Stimulated activated CD4-positive, alpha-beta T cell treated with anti-CD3 and anti-CD28 coated beads, Interleukin-4, amount 100 ng/mL, for 1 hour (primary cell): ENCODE measurements around the gene MAST4.

ENCODE experiments used
- DNase-seq: peaks from one replicate; pipeline ENCODE4 v3.0.0-alpha.2; 2020

MAST4 gene

DNA sequence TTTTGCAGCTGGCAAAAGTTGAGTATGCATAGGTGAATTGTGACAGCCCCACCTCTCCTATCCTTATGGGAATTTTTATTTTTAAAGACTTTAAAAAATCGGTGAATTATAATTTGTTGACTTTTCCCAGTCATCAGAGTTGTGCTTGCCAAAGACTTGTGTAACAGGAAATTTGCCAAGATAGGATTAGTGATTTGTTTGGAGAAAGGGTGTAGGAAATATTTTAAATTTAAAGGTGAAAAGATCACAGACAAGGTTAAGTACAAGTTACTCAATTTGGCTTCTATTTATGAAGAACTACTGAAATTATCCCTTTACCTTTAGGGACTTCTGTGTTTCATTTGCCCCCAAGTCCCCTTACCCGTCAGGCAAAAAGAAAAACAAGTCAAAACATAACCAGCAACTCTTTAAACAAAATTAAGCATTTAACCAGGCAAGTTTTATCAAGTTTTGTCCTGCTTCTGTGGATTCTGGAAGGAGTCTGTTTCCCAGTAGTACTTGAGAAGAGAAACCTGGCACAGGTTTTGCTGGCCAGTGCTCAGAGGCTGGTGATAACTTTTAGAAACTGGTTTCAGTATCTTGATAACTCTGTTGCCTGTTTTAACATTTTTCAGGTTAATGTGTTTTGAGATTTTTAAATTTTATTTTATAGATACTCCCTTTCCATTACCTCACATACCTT, 285.4 kb downstream of the MAST4 start:
- no peak for DNase-seq

- DNase-seq, result no peak
Measured at GRCh38 chr5:66882606-66883227, 286.5 kb downstream of the MAST4 start.

DNA sequence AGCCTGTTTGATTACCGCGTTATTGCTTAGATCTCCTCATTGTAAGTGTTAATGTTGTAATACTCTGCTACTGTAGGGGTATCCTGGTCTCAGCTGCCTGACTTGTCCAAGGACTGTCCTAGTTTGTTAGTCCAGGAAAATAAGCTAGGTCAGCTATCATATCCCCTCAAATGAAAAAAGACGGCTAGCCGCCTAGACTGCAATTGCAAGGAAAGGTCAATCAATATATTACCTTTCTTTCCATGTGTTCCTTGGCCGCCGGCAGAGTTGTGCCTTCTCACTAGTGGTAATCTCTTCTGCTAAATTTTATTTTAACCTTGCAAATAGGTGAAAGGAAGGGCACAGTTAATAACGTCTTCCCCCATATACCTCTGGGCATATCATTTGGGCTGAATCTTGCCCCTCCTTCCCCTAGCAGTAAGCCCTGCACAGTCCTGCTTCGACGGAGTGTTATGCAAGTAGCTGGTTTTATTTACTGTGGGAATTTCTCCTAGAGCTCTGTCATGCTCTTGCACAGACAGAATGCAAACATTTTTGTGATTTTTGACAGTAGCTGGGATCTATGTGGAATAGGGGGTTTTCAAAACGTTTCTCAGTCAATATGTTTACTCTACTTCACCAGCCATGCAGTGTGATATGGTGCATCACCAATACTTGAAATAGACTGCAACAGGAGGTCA, 288.5 kb downstream of the MAST4 start:
- no peak for DNase-seq

- no peak for DNase-seq
Measured at GRCh38 chr5:66886941-66887340, 290.7 kb downstream of the MAST4 start.

DNA sequence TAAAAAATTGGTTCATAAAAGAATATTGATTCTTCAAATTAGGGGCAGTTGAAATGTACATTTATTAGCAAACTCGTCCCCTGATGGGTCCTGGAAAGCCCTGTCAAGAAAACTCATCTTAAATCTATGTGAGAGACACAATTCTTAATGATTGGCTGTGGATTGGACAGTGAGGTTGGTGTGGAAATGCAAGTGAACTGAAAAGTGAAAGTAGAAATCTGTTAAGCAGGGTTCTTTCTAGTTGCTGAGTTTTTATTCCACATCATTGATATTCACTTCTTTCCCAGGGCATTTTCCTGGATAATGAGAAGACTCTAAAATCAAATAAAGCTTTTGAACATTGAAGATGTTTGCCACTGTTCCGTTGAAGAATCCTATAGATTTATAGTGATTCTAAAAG, 292.4 kb downstream of the MAST4 start:
- DNase-seq, result no peak

DNA sequence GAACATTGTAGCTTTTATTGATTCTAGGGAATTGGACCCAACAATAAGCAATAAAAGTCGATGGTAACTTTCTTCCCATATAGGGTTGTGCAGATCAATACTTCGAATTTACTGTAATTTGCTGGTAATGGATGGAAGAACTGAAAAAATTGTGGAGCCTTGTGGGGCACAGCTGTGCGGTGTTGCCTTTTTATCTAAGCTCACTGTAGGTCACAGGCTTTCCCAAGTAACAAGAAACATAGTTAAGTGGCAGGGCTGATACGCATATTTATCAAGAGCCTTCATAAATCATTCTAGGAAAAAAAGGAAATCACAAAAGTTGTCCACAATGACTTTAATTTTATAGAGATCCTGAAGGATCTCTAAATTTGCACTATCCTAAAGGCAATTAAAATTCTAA, 292.9 kb downstream of the MAST4 start:
- no peak for DNase-seq

DNA sequence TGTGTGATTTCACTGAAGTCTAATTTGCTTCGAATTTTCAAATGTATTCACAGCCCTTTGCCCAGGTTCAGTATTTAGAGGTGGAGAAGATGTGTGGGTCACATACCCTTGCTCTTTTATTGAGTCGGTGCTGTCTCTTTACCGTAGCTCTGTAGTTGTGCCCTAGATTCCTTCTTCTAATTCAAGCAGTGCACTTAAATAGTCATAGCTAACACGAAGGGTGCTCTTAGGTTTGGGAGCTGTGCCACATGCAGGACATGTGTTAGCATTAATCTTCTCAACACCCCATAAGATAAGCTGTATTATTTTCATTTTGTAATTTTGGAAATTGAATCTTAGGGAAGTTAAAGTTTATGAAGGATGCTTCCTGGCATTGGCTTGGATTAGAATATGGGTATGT, 293.3 kb downstream of the MAST4 start:
- DNase-seq, result no peak

- DNase-seq, result no peak
Measured at GRCh38 chr5:66891184-66891925, 295.2 kb downstream of the MAST4 start.

DNA sequence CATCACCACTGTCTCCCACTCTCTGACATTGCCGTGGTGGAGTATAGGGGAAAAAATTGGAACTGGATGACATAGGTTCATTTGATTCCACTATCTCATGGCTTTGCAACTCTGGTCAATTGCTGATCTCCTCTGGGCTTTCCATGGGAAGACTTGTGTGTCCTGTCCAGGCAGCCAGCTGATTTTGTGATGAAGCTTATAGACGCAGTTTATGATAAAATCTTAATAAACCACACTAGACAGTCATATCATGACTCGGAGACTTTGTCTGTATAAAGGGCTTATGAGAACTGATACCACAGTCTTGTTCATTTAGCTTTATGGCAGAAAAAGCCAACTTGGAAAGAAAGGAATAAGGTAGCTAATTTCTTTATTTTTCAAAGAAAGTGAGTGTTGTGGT, 296.5 kb downstream of the MAST4 start:
- DNase-seq, result no peak

DNA sequence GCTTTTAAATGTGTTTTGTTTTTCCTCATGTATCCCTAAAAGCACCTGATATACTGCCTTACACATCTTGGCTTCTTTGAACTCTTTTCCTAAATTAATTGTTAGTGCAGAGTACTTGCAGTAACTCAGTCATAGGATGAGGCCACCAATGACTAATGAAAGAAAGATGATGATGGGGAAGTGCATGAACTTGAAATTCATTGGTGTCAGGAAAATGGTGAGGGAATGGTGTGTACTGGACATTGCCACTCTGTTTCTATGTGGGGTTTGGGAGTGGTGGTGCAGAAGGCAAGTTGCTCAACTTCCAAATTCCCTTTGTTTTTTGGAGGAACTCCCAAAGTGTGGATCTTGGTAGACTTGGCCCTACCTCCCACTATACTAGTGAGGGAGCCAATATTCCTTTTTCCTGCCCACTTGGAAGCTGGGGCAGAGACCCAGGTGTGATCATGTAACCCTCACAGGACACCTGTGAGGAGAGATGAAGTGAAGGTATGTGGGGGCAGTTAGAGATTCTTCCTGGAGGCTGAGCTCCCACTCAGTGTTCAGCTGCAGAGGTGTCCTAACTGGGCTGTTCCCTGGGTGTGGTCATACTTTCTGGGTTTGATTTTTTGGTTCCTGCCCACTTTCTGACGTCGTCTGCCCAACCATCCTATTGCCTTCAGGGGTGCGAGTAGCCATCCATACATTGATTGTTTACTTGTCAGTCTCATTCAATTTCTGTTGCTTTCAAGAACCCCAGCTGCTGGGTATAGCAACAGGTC, 298.5 kb downstream of the MAST4 start:
- no peak for DNase-seq

DNA sequence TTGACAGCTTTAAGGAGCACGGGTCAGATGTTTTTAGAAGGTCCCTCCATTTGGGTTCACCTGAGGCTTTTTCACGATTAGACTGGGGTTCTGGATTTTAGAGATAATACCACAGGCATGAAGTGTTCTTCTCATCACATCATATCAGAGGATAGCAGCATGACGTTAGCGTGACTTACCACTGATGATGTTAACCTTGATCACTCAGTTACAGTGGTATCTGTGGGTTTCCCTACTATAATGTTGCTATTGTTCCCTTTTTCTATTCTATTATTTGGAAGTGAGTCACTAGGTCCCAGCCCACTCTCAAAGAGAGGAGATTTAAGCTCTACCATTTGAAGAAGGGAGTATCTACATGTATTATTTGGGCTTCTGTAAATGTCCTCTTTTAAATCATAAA, 300.0 kb downstream of the MAST4 start:
- DNase-seq, result no peak

- no peak for DNase-seq
Measured at GRCh38 chr5:66897356-66897755, 301.2 kb downstream of the MAST4 start.

- no peak for DNase-seq
Measured at GRCh38 chr5:66898241-66898995, 302.2 kb downstream of the MAST4 start.

GRCh38 chr5:66903218-66903617, 307.0 kb downstream of the MAST4 start:
- DNase-seq, result no peak

GRCh38 chr5:66903709-66904108, 307.5 kb downstream of the MAST4 start:
- no peak for DNase-seq

GRCh38 chr5:66904189-66904588, 308.0 kb downstream of the MAST4 start:
- DNase-seq, result no peak

GRCh38 chr5:66906021-66906420, 309.8 kb downstream of the MAST4 start:
- DNase-seq, result no peak

GRCh38 chr5:66908230-66908629, 312.0 kb downstream of the MAST4 start:
- no peak for DNase-seq

DNA sequence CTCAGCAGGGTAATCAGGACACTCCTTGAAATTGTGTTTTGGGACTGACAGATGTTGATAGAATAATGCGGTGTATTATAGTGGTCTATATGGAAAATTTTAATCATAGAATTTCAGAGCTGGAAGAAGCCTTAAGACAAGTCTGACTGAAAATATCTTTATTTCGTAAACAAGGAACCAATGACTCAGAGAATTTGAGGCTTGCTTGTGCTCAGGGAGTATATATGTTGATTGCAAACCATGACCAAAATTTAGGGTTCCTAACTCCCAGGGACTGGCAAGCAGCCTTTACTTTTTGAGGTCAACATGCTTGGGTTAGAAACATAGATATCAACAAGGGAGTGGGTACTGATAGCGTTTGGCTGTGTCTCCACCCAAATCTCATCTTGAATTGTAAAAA, 313.2 kb downstream of the MAST4 start:
- DNase-seq, result no peak

GRCh38 chr5:66912787-66913186, 316.6 kb downstream of the MAST4 start:
- no peak for DNase-seq

DNA sequence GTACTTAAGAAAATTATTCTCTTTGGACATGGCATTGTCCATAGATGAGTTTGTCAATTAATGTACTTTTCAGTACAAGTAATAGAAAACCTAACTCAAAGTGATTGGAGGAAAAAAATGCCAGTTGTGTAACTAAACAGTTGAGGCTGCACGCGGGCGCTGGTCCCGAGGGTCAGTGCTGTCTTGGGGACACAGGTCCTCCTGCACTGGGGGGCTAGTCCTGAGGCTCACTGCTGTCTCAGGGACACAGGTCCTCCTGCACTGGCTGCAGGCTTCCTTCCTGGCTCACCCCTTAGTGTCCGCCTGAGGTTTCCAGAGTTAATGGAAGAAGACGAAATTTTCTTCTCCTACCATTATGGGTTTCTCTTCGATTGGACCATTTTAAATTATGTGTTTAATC, 319.3 kb downstream of the MAST4 start:
- DNase-seq, result no peak

- DNase-seq, result no peak
Measured at GRCh38 chr5:66922881-66923280, 326.7 kb downstream of the MAST4 start.
